Osteoblast (primary cell): Measurements from ENCODE around the gene TMEM196. TPM values are rescaled to one million over a fixed set of nuclear protein-coding genes. Genes with fewer than 3 reads are reported as not detected.
"Not testable (repeated sequence)": the region's sequence is repeated elsewhere in the genome, so short reads cannot be mapped to it uniquely, and the experiment has no call there.

Experiments
- DNase-seq: peaks from one replicate; pipeline ENCODE4 v3.0.0; 2011; ENCODE audit warnings: low spot score, mixed read lengths; ENCODE audit not compliant: insufficient read length; ENCODE audit errors: missing footprints
- H2AFZ ChIP-seq: 2 replicates; pipeline ENCODE4 v1.6.0; 2011; ENCODE audit warnings: mild to moderate bottlenecking, low read length
- H3K27ac ChIP-seq: 2 replicates; pipeline ENCODE4 v1.5.1; 2011; ENCODE audit warnings: mild to moderate bottlenecking, low read depth, low read length, moderate library complexity
- H3K27me3 ChIP-seq: 2 replicates; pipeline ENCODE4 v1.6.0; 2012; ENCODE audit warnings: mild to moderate bottlenecking, control low read depth, inconsistent platforms, low read length, moderate library complexity; ENCODE audit not compliant: insufficient read depth
- H3K36me3 ChIP-seq: 2 replicates; pipeline ENCODE4 v1.5.1; 2011; ENCODE audit warnings: mild to moderate bottlenecking, low read length, control low read depth, moderate library complexity; ENCODE audit not compliant: insufficient read depth
- H3K4me1 ChIP-seq: 2 replicates; pipeline ENCODE4 v1.5.1; 2011; ENCODE audit warnings: mild to moderate bottlenecking, low read length, control low read depth, moderate library complexity; ENCODE audit not compliant: insufficient read depth
- H3K4me2 ChIP-seq: 2 replicates; pipeline ENCODE4 v1.6.0; 2011; ENCODE audit warnings: mild to moderate bottlenecking, low read length; ENCODE audit not compliant: insufficient read depth
- H3K4me3 ChIP-seq: fragments of 200-600 bp; sonication (generic); 3 replicates; pipeline ENCODE4 v1.5.1; 2012; ENCODE audit warnings: mild to moderate bottlenecking, low read length, inconsistent platforms; ENCODE audit not compliant: insufficient read depth
- H3K79me2 ChIP-seq: 2 replicates; pipeline ENCODE4 v1.6.0; 2012; ENCODE audit warnings: mild to moderate bottlenecking, low read length, control low read depth, inconsistent platforms; ENCODE audit not compliant: insufficient read depth
- H3K9me3 ChIP-seq: 2 replicates; pipeline ENCODE4 v1.5.1; 2011; ENCODE audit warnings: low read depth, low read length, control low read depth
- H4K20me1 ChIP-seq: 2 replicates; pipeline ENCODE4 v1.6.0; 2012; ENCODE audit warnings: mild to moderate bottlenecking, low read length, control low read depth; ENCODE audit not compliant: insufficient read depth
- total RNA-seq: library from RNA; depleted of rRNA; stranded (reverse); fragments of >200 nt; gene quantifications from 2 replicates; pipeline ENCODE4 v1.2.3, GENCODE V29; 2012
- TF ChIP-seq, protein P1 (sequence below): IDR thresholded peaks from 2 replicates; pipeline ENCODE4 v1.5.1; 2011; ENCODE audit warnings: mild to moderate bottlenecking, low read depth, low read length, moderate library complexity; ENCODE audit errors: extremely low read depth

The TMEM196 gene
- total RNA-seq, 1 donor = not detected

DNA sequence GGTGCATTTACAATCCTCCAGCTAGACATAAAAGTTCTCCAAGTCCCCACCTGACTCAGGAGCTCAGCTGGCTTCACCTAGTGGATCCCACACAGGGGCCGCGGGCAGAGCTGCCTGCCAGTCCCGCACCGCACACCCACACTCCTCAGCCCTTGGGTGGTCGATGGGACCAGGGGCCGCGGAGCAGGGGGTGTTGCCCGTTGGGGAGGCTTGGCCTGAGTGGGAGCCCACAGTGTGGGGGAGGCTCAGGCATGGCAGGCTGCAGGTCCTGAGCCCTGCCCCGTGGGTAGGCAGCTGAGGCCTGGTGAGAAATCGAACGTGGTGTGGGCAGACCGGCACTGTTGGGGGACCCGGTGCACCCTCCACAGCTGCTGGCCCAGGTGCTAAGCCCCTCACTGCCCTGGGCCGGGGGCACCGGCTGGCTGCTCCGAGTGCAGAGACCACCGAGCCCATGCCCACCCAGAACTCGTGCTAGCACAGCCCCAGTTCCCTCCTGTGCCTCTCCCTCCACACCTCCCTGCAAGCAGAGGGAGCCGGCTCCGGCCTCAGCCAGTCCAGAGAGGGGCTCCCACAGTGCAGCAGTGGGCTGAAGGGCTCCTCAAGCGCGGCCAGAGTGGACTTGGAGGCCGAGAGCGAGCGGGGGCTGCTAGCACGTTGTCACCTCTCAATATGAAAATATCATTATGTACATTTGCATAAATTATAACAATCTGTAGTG is 81.1 kb downstream of the TMEM196 start:
- H3K4me2 ChIP-seq = no peak overlapping the region
- H2AFZ ChIP-seq = no peak overlapping the region
- no peaks in the 10 kb centered on the region for H3K36me3 ChIP-seq
- no peak overlapping the region for H3K27ac ChIP-seq
- no peaks in the 10 kb centered on the region for H3K4me1 ChIP-seq
- TF ChIP-seq, protein P1, sequence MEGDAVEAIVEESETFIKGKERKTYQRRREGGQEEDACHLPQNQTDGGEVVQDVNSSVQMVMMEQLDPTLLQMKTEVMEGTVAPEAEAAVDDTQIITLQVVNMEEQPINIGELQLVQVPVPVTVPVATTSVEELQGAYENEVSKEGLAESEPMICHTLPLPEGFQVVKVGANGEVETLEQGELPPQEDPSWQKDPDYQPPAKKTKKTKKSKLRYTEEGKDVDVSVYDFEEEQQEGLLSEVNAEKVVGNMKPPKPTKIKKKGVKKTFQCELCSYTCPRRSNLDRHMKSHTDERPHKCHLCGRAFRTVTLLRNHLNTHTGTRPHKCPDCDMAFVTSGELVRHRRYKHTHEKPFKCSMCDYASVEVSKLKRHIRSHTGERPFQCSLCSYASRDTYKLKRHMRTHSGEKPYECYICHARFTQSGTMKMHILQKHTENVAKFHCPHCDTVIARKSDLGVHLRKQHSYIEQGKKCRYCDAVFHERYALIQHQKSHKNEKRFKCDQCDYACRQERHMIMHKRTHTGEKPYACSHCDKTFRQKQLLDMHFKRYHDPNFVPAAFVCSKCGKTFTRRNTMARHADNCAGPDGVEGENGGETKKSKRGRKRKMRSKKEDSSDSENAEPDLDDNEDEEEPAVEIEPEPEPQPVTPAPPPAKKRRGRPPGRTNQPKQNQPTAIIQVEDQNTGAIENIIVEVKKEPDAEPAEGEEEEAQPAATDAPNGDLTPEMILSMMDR = no peak
- H3K9me3 ChIP-seq = no peaks in the 10 kb centered on the region
- no peaks in the 10 kb centered on the region for H3K27me3 ChIP-seq
- H3K79me2 ChIP-seq = no peaks in the 10 kb centered on the region
- DNase-seq = no peak
- no peak overlapping the region for H3K4me3 ChIP-seq
- no peaks in the 10 kb centered on the region for H4K20me1 ChIP-seq

GRCh38 chr7:19690736-19691135 is 82.7 kb downstream of the TMEM196 start:
- Histone ChIP-seq H3K4me3 (no peak overlapping the region), H3K79me2 (no peaks in the 10 kb centered on the region), H4K20me1 (no peaks in the 10 kb centered on the region), H3K36me3 (no peaks in the 10 kb centered on the region), H2AFZ (no peak overlapping the region), H3K27me3 (no peaks in the 10 kb centered on the region), H3K4me1 (no peaks in the 10 kb centered on the region), H3K4me2 (no peak overlapping the region), H3K27ac (no peak overlapping the region), H3K9me3 (no peaks in the 10 kb centered on the region)
- DNase-seq = peak; percentile 68
- TF ChIP-seq, protein P1 = no peak

DNA sequence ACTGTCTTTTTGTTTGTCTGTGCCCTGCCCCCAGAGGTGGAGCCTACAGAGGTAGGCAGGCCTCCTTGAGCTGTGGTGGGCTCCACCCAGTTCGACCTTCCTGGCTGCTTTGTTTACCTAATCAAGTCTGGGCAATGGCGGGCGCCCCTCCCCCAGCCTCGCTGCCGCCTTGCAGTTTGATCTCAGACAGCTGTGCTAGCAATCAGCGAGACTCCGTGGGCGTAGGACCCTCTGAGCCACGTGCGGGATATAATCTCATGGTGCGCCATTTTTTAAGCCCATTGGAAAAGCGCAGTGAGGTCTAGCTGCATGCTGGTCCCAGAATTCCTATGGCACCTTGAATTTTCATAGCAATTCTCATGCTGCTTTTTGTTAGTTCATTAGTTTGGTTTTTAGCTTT is 84.3 kb downstream of the TMEM196 start:
- not testable (repeated sequence) for H3K9me3 ChIP-seq, H3K79me2 ChIP-seq, H3K27me3 ChIP-seq, DNase-seq, H3K4me2 ChIP-seq, H2AFZ ChIP-seq, H3K4me1 ChIP-seq, H3K27ac ChIP-seq, H3K4me3 ChIP-seq, H4K20me1 ChIP-seq, H3K36me3 ChIP-seq

DNA sequence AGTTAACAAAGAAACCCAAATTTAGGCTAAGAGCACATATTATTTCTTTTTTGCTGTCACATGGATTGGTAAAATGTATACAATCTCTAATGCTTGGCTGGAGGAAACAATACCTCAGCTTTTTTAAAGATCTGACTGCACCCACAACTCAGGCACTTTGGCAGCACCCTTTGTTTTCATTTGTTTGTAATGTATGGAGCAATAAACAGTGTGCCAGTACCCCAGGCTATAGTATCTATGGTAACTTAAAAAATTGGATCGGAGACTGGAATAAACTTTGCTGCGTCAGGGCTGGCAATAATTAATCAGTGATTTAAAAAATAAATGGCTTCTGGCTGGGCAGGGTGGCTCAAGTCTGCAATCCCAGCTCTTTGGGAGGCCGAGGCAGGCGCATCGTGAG is 91.8 kb downstream of the TMEM196 start:
- TF ChIP-seq, protein P1 = no peak
- Histone ChIP-seq H3K79me2 (no peaks in the 10 kb centered on the region), H4K20me1 (no peaks in the 10 kb centered on the region), H3K4me3 (no peak overlapping the region), H3K9me3 (no peaks in the 10 kb centered on the region), H3K4me1 (peaks cover 3% of the 10 kb centered on the region), H2AFZ (no peak overlapping the region), H3K27me3 (no peaks in the 10 kb centered on the region), H3K27ac (no peak overlapping the region), H3K36me3 (no peaks in the 10 kb centered on the region), H3K4me2 (no peak overlapping the region)
- DNase-seq = no peak
